ENCODE data around the gene PEX11G. TPM values are rescaled to one million over a fixed set of nuclear protein-coding genes. Genes with fewer than 3 reads are reported as not detected.
A peak's percentile ranks its signal among the peaks of the same experiment; 100 is the strongest.

Gene PEX11G
- total and polyA plus RNA-seq, 9 of the 15 experiments (the other 6 are each of a cell fraction or from before 2014, with no cell fraction given), result 0.07 to 3.2 (median 0.70) TPM; not detected in 1

DNA sequence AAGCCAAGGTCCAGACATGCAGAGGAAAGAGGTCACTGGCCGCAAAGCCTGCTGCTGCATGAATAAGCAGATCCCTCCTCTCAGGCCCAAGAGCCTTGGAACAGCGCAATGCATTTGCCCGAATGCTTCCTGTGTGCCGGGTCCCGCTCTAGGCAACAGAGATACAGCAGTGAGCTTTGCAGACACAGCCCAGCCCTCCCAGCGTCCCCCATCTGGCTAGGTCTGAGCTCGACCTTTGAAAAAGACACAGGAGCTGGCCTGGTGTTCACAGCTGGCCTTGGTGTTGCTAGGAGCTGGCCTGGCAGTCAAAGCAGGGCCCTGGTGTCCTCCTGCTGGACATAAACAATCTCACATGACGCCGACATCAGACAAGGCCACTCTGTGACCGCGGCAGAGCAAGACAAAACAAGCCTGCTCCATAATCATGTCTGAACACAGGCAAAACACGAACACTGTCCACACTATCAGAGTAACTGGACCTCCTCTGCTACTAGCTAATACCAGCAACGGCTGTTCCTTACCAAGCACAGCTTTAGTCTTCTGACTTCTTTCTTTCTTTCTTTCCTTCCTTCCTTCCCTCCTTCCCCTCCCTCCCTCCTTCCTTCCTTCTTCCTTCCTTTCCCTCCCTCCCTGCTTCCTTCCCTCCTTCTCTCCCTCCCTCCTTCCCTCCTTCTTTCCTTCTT is 5.7 kb upstream of the PEX11G start (continued):
- TF ChIP-seq ZNF512 (tag; IDR thresholded peaks at IDR 0.05), result peak; percentile 98
- TF ChIP-seq ZNF511 (CRISPR knock-in tag; IDR thresholded peaks at IDR 0.05), result no peak
- no peak for TF ChIP-seq MAFK (IDR thresholded peaks at IDR 0.05; ENCODE audit: low read length)
- TF ChIP-seq MECOM (CRISPR knock-in tag; IDR thresholded peaks at IDR 0.05), result no peak
- 0 out of 2 replicates have a peak, but pooled peaks have one; percentile 35 for TF ChIP-seq NBN (IDR thresholded peaks at IDR 0.05; ENCODE audit: low read depth)
- TF ChIP-seq ZBTB17 (CRISPR knock-in tag; IDR thresholded peaks at IDR 0.05), result peak; percentile 60; the same call in 1 of the 2 replicates
- no peak for TF ChIP-seq ATF7 (IDR thresholded peaks at IDR 0.05)
- 0 out of 2 replicates have a peak, but pooled peaks have one; percentile 37 for TF ChIP-seq ZNF589 (CRISPR knock-in tag; IDR thresholded peaks at IDR 0.05; ENCODE audit: low read depth)
- TF ChIP-seq HNRNPL (IDR thresholded peaks at IDR 0.05; ENCODE audit: low read depth, low read length), result no peak
- TF ChIP-seq PTTG1 (tag; IDR thresholded peaks at IDR 0.05; ENCODE audit: low read depth), result no peak
- no peak for TF ChIP-seq HNRNPLL (IDR thresholded peaks at IDR 0.05; ENCODE audit: low read depth, low read length, poor library complexity, severe bottlenecking)
- TF ChIP-seq ZNF79 (CRISPR knock-in tag; IDR thresholded peaks at IDR 0.05; ENCODE audit: low read depth), result no peak
- peak; percentile 84; the same call in 1 of the 2 replicates for TF ChIP-seq TRIM25 (IDR thresholded peaks at IDR 0.05; ENCODE audit: borderline replicate concordance)
- TF ChIP-seq SLC30A9 (CRISPR knock-in tag; IDR thresholded peaks at IDR 0.05), result no peak
- no peak for TF ChIP-seq NCOA1 (IDR thresholded peaks at IDR 0.05; ENCODE audit: low read depth)
- no peak for TF ChIP-seq NR2F6 (CRISPR knock-in tag; IDR thresholded peaks at IDR 0.05)
- no peak for TF ChIP-seq CCAR2 (IDR thresholded peaks at IDR 0.05; ENCODE audit: low read depth, low read length)
- TF ChIP-seq SMARCA4 (IDR thresholded peaks at IDR 0.05), result peak; percentile 50; the same call in 1 of the 2 replicates
- TF ChIP-seq FOSL1 (tag; conservative IDR thresholded peaks at IDR 0.05), result no peak
- TF ChIP-seq MXI1 (IDR thresholded peaks at IDR 0.05; ENCODE audit: low read depth, low read length), result no peak
- no peak for TF ChIP-seq ZNF408 (CRISPR knock-in tag; IDR thresholded peaks at IDR 0.05; ENCODE audit: low read depth)
- 0 out of 2 replicates have a peak, but pooled peaks have one; percentile 22 for TF ChIP-seq ZNF316 (IDR thresholded peaks at IDR 0.05)
- TF ChIP-seq NR2C1 (IDR thresholded peaks at IDR 0.05), result no peak
- 0 out of 2 replicates have a peak, but pooled peaks have one; percentile 20 for TF ChIP-seq NR2C1 (tag; IDR thresholded peaks at IDR 0.05)
- TF ChIP-seq, protein P1, sequence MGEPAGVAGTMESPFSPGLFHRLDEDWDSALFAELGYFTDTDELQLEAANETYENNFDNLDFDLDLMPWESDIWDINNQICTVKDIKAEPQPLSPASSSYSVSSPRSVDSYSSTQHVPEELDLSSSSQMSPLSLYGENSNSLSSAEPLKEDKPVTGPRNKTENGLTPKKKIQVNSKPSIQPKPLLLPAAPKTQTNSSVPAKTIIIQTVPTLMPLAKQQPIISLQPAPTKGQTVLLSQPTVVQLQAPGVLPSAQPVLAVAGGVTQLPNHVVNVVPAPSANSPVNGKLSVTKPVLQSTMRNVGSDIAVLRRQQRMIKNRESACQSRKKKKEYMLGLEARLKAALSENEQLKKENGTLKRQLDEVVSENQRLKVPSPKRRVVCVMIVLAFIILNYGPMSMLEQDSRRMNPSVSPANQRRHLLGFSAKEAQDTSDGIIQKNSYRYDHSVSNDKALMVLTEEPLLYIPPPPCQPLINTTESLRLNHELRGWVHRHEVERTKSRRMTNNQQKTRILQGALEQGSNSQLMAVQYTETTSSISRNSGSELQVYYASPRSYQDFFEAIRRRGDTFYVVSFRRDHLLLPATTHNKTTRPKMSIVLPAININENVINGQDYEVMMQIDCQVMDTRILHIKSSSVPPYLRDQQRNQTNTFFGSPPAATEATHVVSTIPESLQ (CRISPR knock-in tag; IDR thresholded peaks at IDR 0.05), result no peak
- TF ChIP-seq EP400 (IDR thresholded peaks at IDR 0.05), result no peak

Data from K562 (cell line).